Measurements from ENCODE around the gene VRK3.

DNA sequence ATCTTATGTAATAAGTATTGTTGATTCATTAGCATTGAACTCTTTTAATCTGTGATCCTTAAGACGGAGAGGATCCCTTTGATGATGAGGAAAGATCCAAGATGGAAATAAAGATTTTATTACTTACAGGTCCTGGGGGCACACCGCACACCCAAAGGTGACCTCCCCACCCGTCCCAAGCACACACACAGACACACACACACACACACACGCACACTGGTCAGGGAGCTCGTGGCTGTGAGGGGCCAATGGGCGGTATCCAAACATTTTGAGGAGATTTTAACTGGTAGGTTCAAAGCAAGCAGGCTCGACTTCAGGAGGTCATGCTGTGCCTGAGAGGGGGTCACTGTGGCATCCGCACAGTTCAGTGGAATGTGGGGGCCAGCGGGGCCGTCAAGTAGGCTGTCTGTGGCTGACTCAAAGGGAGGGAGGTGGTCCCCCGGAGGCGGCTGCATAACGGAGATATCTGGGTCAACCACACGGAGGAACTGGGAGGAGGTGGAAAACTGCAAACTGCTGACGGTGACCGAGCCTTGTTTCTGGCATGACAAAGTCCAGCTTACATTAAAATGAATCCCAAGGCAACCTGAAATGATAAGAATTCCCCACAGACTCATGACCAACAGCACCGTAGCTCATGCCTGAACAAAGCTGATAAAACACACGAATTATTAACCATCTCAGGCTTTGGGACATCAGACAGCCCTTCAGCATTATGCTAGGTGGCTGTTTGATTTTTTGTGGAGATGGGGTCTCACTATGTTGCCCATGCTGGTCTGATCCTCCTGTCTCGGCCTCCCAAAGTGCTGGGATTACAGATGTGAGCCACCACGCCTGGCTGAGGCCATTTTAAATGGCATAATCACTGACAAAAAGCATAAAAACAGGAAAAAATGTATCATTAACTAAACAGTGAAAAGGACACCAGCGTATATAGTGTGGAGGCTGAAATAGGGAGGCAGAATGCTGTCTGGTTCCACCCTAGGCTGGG is 43.3 kb downstream of the VRK3 start:
- TF ChIP-seq, protein P1, sequence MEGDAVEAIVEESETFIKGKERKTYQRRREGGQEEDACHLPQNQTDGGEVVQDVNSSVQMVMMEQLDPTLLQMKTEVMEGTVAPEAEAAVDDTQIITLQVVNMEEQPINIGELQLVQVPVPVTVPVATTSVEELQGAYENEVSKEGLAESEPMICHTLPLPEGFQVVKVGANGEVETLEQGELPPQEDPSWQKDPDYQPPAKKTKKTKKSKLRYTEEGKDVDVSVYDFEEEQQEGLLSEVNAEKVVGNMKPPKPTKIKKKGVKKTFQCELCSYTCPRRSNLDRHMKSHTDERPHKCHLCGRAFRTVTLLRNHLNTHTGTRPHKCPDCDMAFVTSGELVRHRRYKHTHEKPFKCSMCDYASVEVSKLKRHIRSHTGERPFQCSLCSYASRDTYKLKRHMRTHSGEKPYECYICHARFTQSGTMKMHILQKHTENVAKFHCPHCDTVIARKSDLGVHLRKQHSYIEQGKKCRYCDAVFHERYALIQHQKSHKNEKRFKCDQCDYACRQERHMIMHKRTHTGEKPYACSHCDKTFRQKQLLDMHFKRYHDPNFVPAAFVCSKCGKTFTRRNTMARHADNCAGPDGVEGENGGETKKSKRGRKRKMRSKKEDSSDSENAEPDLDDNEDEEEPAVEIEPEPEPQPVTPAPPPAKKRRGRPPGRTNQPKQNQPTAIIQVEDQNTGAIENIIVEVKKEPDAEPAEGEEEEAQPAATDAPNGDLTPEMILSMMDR (IDR thresholded peaks at IDR 0.05; ENCODE audit: low read depth, low read length, poor library complexity, severe bottlenecking), result no peak
- TF ChIP-seq EZH2phosphoT487 (IDR thresholded peaks at IDR 0.05; ENCODE audit: borderline replicate concordance, low read length), result no peak
